Parathyroid adenoma (tissue), 2 donors: ENCODE measurements around the gene GALNT10.

Experiments
- H2AFZ ChIP-seq: fragments of 300-600 bp; sonication (generic); one replicate; pipeline ENCODE4 v1.7.0; 2017; ENCODE audit warnings: antibody characterized with exemption, mild to moderate bottlenecking
- H3K27ac ChIP-seq: fragments of 300-600 bp; sonication (generic); one replicate; pipeline ENCODE4 v1.7.0; 2017
- H3K27me3 ChIP-seq: fragments of 300-600 bp; sonication (generic); one replicate; pipeline ENCODE4 v1.7.0; 2017; ENCODE audit warnings: low read length; ENCODE audit not compliant: control insufficient read depth, insufficient read depth
- H3K36me3 ChIP-seq: fragments of 300-600 bp; sonication (generic); one replicate; pipeline ENCODE4 v1.7.0; 2017; ENCODE audit warnings: low read length; ENCODE audit not compliant: control insufficient read depth, insufficient read depth
- H3K4me1 ChIP-seq: fragments of 300-600 bp; sonication (generic); one replicate; pipeline ENCODE4 v1.7.0; 2017; ENCODE audit warnings: control low read depth
- H3K4me2 ChIP-seq: fragments of 300-600 bp; sonication (generic); one replicate; pipeline ENCODE4 v1.7.0; 2017; ENCODE audit warnings: low read length
- H3K4me3 ChIP-seq: fragments of 300-600 bp; sonication (generic); one replicate; pipeline ENCODE4 v1.7.0; 2017; ENCODE audit warnings: low read depth, low read length
- H3K79me2 ChIP-seq: fragments of 300-600 bp; sonication (generic); one replicate; pipeline ENCODE4 v1.7.0; 2017; ENCODE audit warnings: control low read depth
- H3K9ac ChIP-seq: fragments of 300-600 bp; sonication (generic); one replicate; pipeline ENCODE4 v1.7.0; 2017; ENCODE audit warnings: mild to moderate bottlenecking
- H3K9me3 ChIP-seq: fragments of 300-600 bp; sonication (generic); one replicate; pipeline ENCODE4 v1.7.0; 2017; ENCODE audit warnings: low read length; ENCODE audit not compliant: control insufficient read depth
- CTCF ChIP-seq: fragments of 300-600 bp; sonication (generic); IDR thresholded peaks from one replicate; pipeline ENCODE4 v1.7.0; 2017; ENCODE audit warnings: antibody characterized with exemption, mild to moderate bottlenecking
- donor health status: primary hyperparathyroidism.

Gene GALNT10

GRCh38 chr5:154253807-154254206 lies 63.3 kb downstream of the GALNT10 start:
- Histone ChIP-seq H3K27me3 (no peaks in the 10 kb centered on the region), H3K4me3 (no peak overlapping the region), H3K36me3 (no peaks in the 10 kb centered on the region), H3K9me3 (no peaks in the 10 kb centered on the region), H3K27ac (no peak overlapping the region), H3K4me2 (no peak overlapping the region), H3K9ac (no peak overlapping the region), H3K79me2 (no peaks in the 10 kb centered on the region), H3K4me1 (no peaks in the 10 kb centered on the region), H2AFZ (no peak overlapping the region)
- TF ChIP-seq CTCF, result no peak

- Histone ChIP-seq H3K36me3 (no peaks in the 10 kb centered on the region), H3K4me1 (no peaks in the 10 kb centered on the region), H3K4me2 (no peak overlapping the region), H3K4me3 (no peak overlapping the region), H3K27ac (no peak overlapping the region), H3K79me2 (no peaks in the 10 kb centered on the region), H3K9me3 (no peaks in the 10 kb centered on the region), H3K27me3 (no peaks in the 10 kb centered on the region), H2AFZ (no peak overlapping the region), H3K9ac (no peak overlapping the region)
- no peak for TF ChIP-seq CTCF
These were observed 64.4 kb downstream of the GALNT10 start for GRCh38 chr5:154254896-154255295.

GRCh38 chr5:154257046-154257445 lies 66.5 kb downstream of the GALNT10 start:
- no peak for TF ChIP-seq CTCF
- Histone ChIP-seq H3K27me3 (no peaks in the 10 kb centered on the region), H3K4me2 (no peak overlapping the region), H3K27ac (no peak overlapping the region), H3K79me2 (no peaks in the 10 kb centered on the region), H3K4me1 (no peaks in the 10 kb centered on the region), H3K9ac (no peak overlapping the region), H2AFZ (no peak overlapping the region), H3K36me3 (no peaks in the 10 kb centered on the region), H3K4me3 (no peak overlapping the region), H3K9me3 (no peaks in the 10 kb centered on the region)

- Histone ChIP-seq H3K9ac (no peak overlapping the region), H3K36me3 (no peaks in the 10 kb centered on the region), H3K4me1 (no peaks in the 10 kb centered on the region), H3K27me3 (no peaks in the 10 kb centered on the region), H3K79me2 (no peaks in the 10 kb centered on the region), H3K4me3 (no peak overlapping the region), H2AFZ (no peak overlapping the region), H3K4me2 (no peak overlapping the region), H3K27ac (no peak overlapping the region), H3K9me3 (no peaks in the 10 kb centered on the region)
- TF ChIP-seq CTCF, result no peak
These were observed 68.1 kb downstream of the GALNT10 start for GRCh38 chr5:154258531-154259217.
